H1 (cell line): ENCODE measurements around the gene TMBIM6. TPM values are rescaled to one million over a fixed set of nuclear protein-coding genes. Genes with fewer than 3 reads are reported as not detected.

Experiments used
- CTCF ChIA-PET: fragments of 300-600 bp; sonication (Branson Sonifier 250); formaldehyde crosslinking; loops from one replicate; lab custom pipeline; 2021; ENCODE audit not compliant: partially characterized antibody; lab: Charles Lee
- POLR2A ChIA-PET: fragments of 300-600 bp; sonication (Branson Sonifier 250); formaldehyde crosslinking; loops from one replicate; lab custom pipeline; 2021; ENCODE audit warnings: inconsistent platforms; ENCODE audit not compliant: partially characterized antibody; lab: Charles Lee
- DNase-seq, 2 experiments: peaks; one replicate each; pipeline versions ENCODE4 v3.0.0 to v3.0.0-alpha.2; 2010 to 2022; ENCODE audit warnings: low spot score in 2 of 2, low read depth in 1 of 2, mixed read lengths in 1 of 2
- FAIRE-seq: peaks from 2 replicates; lab custom pipeline; 2011; peaks lifted over from hg19 to GRCh38; lab: Jason Lieb, UNC
- H2AFZ ChIP-seq: 2 replicates; pipeline ENCODE4 v1.8.1; 2012; ENCODE audit warnings: low read length, inconsistent platforms
- H2AK5ac ChIP-seq: 2 replicates; pipeline ENCODE4 v1.6.1; 2013; ENCODE audit warnings: low read depth, low read length
- H2BK120ac ChIP-seq: replicated peaks from 2 replicates; pipeline ENCODE3; 2013; ENCODE audit warnings: low read depth, low read length, inconsistent platforms
- H2BK12ac ChIP-seq: 2 replicates; pipeline ENCODE4 v1.6.1; 2013; ENCODE audit warnings: low read depth, low read length
- H2BK15ac ChIP-seq: 2 replicates; pipeline ENCODE4 v1.6.1; 2013; ENCODE audit warnings: low read length
- H2BK20ac ChIP-seq: 2 replicates; pipeline ENCODE4 v1.6.1; 2013; ENCODE audit warnings: low read length
- H2BK5ac ChIP-seq: 2 replicates; pipeline ENCODE4 v1.6.1; 2013; ENCODE audit warnings: low read depth, low read length
- H3K14ac ChIP-seq: 2 replicates; pipeline ENCODE4 v1.6.1; 2013; ENCODE audit warnings: inconsistent platforms; ENCODE audit not compliant: insufficient read length
- H3K18ac ChIP-seq: 2 replicates; pipeline ENCODE4 v1.6.1; 2013; ENCODE audit warnings: low read length; ENCODE audit errors: extremely low read depth
- H3K23ac ChIP-seq: 2 replicates; pipeline ENCODE4 v1.6.1; 2013; ENCODE audit warnings: inconsistent platforms; ENCODE audit not compliant: insufficient read length
- H3K23me2 ChIP-seq: 2 replicates; pipeline ENCODE4 v1.6.1; 2013; ENCODE audit warnings: low read depth, low read length
- H3K27ac ChIP-seq: 2 replicates; pipeline ENCODE4 v1.6.1; 2011; ENCODE audit warnings: low read depth, low read length, inconsistent platforms
- H3K27me3 ChIP-seq, 4 experiments: replicated peaks in 1 of 4; 1 replicate in 1 of 4; 2 replicates in 3 of 4; pipeline versions ENCODE4 v1.6.1 to v1.8.1; 2011 to 2013; ENCODE audit warnings: low read length in 3 of 4, mild to moderate bottlenecking in 3 of 4, inconsistent platforms in 2 of 4, mixed read lengths in 2 of 4, moderate library complexity in 1 of 4; ENCODE audit not compliant: control insufficient read depth in 3 of 4, insufficient read depth in 3 of 4; ENCODE audit errors: extremely low read depth in 1 of 4
- H3K36me3 ChIP-seq, 4 experiments: 2 replicates each; pipeline versions ENCODE4 v1.6.1 to v1.8.1; 2011 to 2013; ENCODE audit warnings: mild to moderate bottlenecking in 4 of 4, low read length in 3 of 4, moderate library complexity in 2 of 4, control low read depth in 1 of 4, inconsistent platforms in 1 of 4; ENCODE audit not compliant: insufficient read depth in 4 of 4, control insufficient read depth in 2 of 4
- H3K4ac ChIP-seq: replicated peaks from 2 replicates; pipeline ENCODE3; 2013; ENCODE audit warnings: low read length, low read depth, mixed read lengths, inconsistent platforms; ENCODE audit not compliant: insufficient read length
- H3K4me1 ChIP-seq, 4 experiments: replicated peaks in 1 of 4; 1 replicate in 1 of 4; 2 replicates in 3 of 4; pipeline versions ENCODE4 v1.6.1 to v1.8.1; 2011 to 2013; ENCODE audit warnings: low read length in 3 of 4, inconsistent platforms in 2 of 4, mixed read lengths in 1 of 4; ENCODE audit not compliant: insufficient read depth in 4 of 4, control insufficient read depth in 3 of 4
- H3K4me2 ChIP-seq, 2 experiments: 2 replicates each; pipeline versions ENCODE4 v1.6.1 to v1.8.1; 2011 to 2013; ENCODE audit warnings: low read depth in 2 of 2, low read length in 2 of 2, control low read depth in 1 of 2, inconsistent platforms in 1 of 2, mild to moderate bottlenecking in 1 of 2; ENCODE audit not compliant: insufficient read depth in 1 of 2
- H3K4me3 ChIP-seq, 4 experiments: fragments of 200-600, 300-600 bp in 1 of 4; sonication (generic), shearing (Covaris generic), sonication (Bioruptor Twin) in 1 of 4; 2 replicates each; pipeline versions ENCODE4 v1.5.1 to v1.8.1; 2011 to 2016; ENCODE audit warnings: low read length in 4 of 4, low read depth in 3 of 4, control low read depth in 2 of 4, inconsistent platforms in 2 of 4, mild to moderate bottlenecking in 2 of 4, mixed read lengths in 1 of 4, moderate library complexity in 1 of 4; ENCODE audit not compliant: insufficient read depth in 2 of 4; ENCODE audit errors: extremely low read depth in 1 of 4
- H3K56ac ChIP-seq: replicated peaks from 2 replicates; pipeline ENCODE3; 2013; ENCODE audit warnings: low read depth, mild to moderate bottlenecking, mixed read lengths, low read length, inconsistent platforms; ENCODE audit not compliant: insufficient read length
- H3K79me1 ChIP-seq: 2 replicates; pipeline ENCODE4 v1.6.1; 2013; ENCODE audit warnings: low read depth, low read length, control low read depth
- H3K79me2 ChIP-seq, 2 experiments: 2 replicates each; pipeline versions ENCODE4 v1.6.1 to v1.8.1; 2012 to 2013; ENCODE audit warnings: low read length in 2 of 2, mild to moderate bottlenecking in 2 of 2, inconsistent platforms in 1 of 2; ENCODE audit not compliant: insufficient read depth in 2 of 2, control insufficient read depth in 1 of 2
- H3K9ac ChIP-seq, 4 experiments: replicated peaks in 1 of 4; 1 replicate in 1 of 4; 2 replicates in 3 of 4; pipeline versions ENCODE4 v1.6.1 to v1.8.1; 2011 to 2013; ENCODE audit warnings: low read depth in 3 of 4, low read length in 3 of 4, control low read depth in 2 of 4, mild to moderate bottlenecking in 2 of 4, moderate library complexity in 2 of 4, inconsistent platforms in 1 of 4; ENCODE audit errors: extremely low read depth in 1 of 4
- H3K9me3 ChIP-seq, 2 experiments: 2 replicates each; pipeline versions ENCODE4 v1.6.1 to v1.8.1; 2012 to 2013; ENCODE audit warnings: mild to moderate bottlenecking in 2 of 2, moderate library complexity in 2 of 2, control low read depth in 1 of 2, inconsistent platforms in 1 of 2, low read depth in 1 of 2, low read length in 1 of 2, mixed read lengths in 1 of 2; ENCODE audit not compliant: insufficient read depth in 2 of 2
- H4K20me1 ChIP-seq, 2 experiments: replicated peaks in 1 of 2; 2 replicates each; pipeline versions ENCODE3 to v1.8.1; 2011 to 2013; ENCODE audit warnings: inconsistent platforms in 2 of 2, low read length in 2 of 2, mild to moderate bottlenecking in 1 of 2; ENCODE audit not compliant: insufficient read depth in 2 of 2, control insufficient read depth in 1 of 2
- H4K5ac ChIP-seq: 2 replicates; pipeline ENCODE4 v1.6.1; 2013; ENCODE audit warnings: low read length, low read depth, mixed read lengths, inconsistent platforms; ENCODE audit not compliant: insufficient read length
- H4K8ac ChIP-seq: 2 replicates; pipeline ENCODE4 v1.8.0; 2013; ENCODE audit warnings: mild to moderate bottlenecking, moderate library complexity, low read length, inconsistent platforms; ENCODE audit not compliant: insufficient read depth; ENCODE audit errors: extremely low read depth
- H4K91ac ChIP-seq: replicated peaks from 2 replicates; pipeline ENCODE3; 2013; ENCODE audit warnings: low read length, mixed read lengths, inconsistent platforms; ENCODE audit not compliant: insufficient read length
- CEBPB ChIP-seq: IDR thresholded peaks from 2 replicates; pipeline ENCODE4 v1.6.1; 2012; ENCODE audit warnings: low read depth, low read length
- CHD2 ChIP-seq: IDR thresholded peaks from 2 replicates; pipeline ENCODE4 v1.6.1; 2012; ENCODE audit warnings: low read length, improper control_type of control experiment
- GTF2F1 ChIP-seq: IDR thresholded peaks from 2 replicates; pipeline ENCODE4 v1.6.1; 2012; ENCODE audit warnings: low read depth, low read length, improper control_type of control experiment, borderline replicate concordance
- JUND ChIP-seq: IDR thresholded peaks from 2 replicates; pipeline ENCODE4 v1.6.1; 2011; ENCODE audit warnings: mild to moderate bottlenecking, improper control_type of control experiment, low read length
- RAD21 ChIP-seq, 2 experiments: IDR thresholded peaks in 1 of 2; conservative IDR thresholded peaks in 1 of 2; 2 replicates each; pipeline ENCODE4 v1.6.1; 2011; ENCODE audit warnings: low read depth in 2 of 2, low read length in 2 of 2, improper control_type of control experiment in 1 of 2, inconsistent platforms in 1 of 2, mild to moderate bottlenecking in 1 of 2, moderate library complexity in 1 of 2
- RFX5 ChIP-seq: IDR thresholded peaks from 2 replicates; pipeline ENCODE4 v1.6.1; 2011; ENCODE audit warnings: low read depth, low read length, improper control_type of control experiment, borderline replicate concordance
- SAP30 ChIP-seq: fragments of 300-600 bp; sonication (generic); IDR thresholded peaks from 2 replicates; pipeline ENCODE4 v1.7.1; 2012; ENCODE audit warnings: low read length, moderate library complexity, mild to moderate bottlenecking, inconsistent platforms; ENCODE audit not compliant: insufficient read depth, insufficient replicate concordance
- TAF1 ChIP-seq: IDR thresholded peaks from 2 replicates; pipeline ENCODE4 v1.6.1; 2011; ENCODE audit warnings: mild to moderate bottlenecking, low read depth, low read length
- WGBS, 2 experiments: shearing (Covaris generic) in 1 of 2; methylation state at CpG; one replicate each; pipeline versions ENCODE4 v1.1.6 to v1.1.7; 2013 to 2015; ENCODE audit warnings: low lambda C conversion rate in 2 of 2, mixed read lengths in 2 of 2, inconsistent platforms in 1 of 2, low coverage in 1 of 2, missing lambda C conversion rate in 1 of 2; ENCODE audit not compliant: insufficient replicate concordance in 2 of 2, insufficient coverage in 1 of 2, insufficient read length in 1 of 2; ENCODE audit errors: extremely low coverage in 1 of 2, missing lambda C conversion rate in 1 of 2; 5-methylcytosine and 5-hydroxymethylcytosine counted together
- polyA plus RNA-seq, 7 experiments: library from polyadenylated mRNA; depleted of rRNA in 3 of 7; stranded (reverse) in 5 of 7; unstranded in 2 of 7; fragments of >200 nt in 5 of 7; fragments of 200-250 nt in 2 of 7; gene quantifications; 1 replicate in 5 of 7; 2 replicates in 1 of 7; 4 replicates in 1 of 7; pipeline versions ENCODE4 v1.2.1 to v1.2.3, GENCODE V29; 2011 to 2013; ENCODE audit warnings: missing spikeins in 2 of 7, mixed read lengths in 2 of 7
- total RNA-seq: library from RNA; stranded (reverse); fragmentation: NEBNext Ultra II Directional; extraction: Animal tissue kit (Norgen Biotek cat#: 25700); gene quantifications from 2 replicates; pipeline ENCODE4 v1.2.1, GENCODE V29; 2021
- TF ChIP-seq, protein P1 (sequence below): IDR thresholded peaks from 2 replicates; pipeline ENCODE4 v1.6.1; 2011; ENCODE audit warnings: low read length, improper control_type of control experiment
- TF ChIP-seq, protein P2 (sequence below): IDR thresholded peaks from 2 replicates; pipeline ENCODE4 v1.6.1; 2012; ENCODE audit warnings: inconsistent platforms

TMBIM6 gene
- total and polyA plus RNA-seq, 2 of the 8 experiments (the other 6 are each of a cell fraction or from before 2014, with no cell fraction given): 423 to 556 TPM

DNA sequence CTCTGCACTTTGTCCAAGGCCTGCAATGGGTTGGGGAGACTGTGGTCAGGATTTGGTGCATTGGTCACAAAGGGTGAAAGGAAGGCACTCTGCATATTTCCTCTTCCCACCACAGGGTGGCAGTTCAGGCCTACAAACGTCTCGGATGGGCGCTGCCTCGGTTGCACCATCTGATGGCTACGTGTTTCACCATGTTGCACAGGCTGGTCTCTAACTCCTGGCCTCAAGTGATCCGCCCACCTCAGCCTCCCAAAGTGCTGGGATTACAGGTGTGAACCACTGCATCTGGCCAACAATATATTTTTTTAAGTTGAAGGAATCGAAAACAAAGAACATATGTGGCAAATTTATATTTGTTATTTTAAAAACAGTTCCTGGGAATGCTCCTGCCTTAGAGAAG is 35.1 kb downstream of the TMBIM6 start:
- Histone ChIP-seq H3K23me2 (no peaks in the 10 kb centered on the region), H3K9ac (no peak overlapping the region), H4K8ac (no peak overlapping the region), H3K4me1 (peaks cover 0 to 2% (median 0%) of the 10 kb centered on the region in 4 experiments; a peak in 2 of 7 replicates), H3K4me2 (no peak overlapping the region), H3K4ac (no peak overlapping the region), H3K14ac (no peak overlapping the region), H3K27me3 (no peaks in the 10 kb centered on the region), H3K79me1 (no peaks in the 10 kb centered on the region), H4K5ac (no peak overlapping the region), H2BK12ac (no peak overlapping the region), H2AFZ (no peak overlapping the region), H3K23ac (no peak overlapping the region), H3K18ac (peak overlapping the region; percentile 42; the same call in 1 of the 2 replicates), H2BK15ac (no peak overlapping the region), H3K56ac (no peak overlapping the region), H3K9me3 (no peaks in the 10 kb centered on the region), H4K91ac (no peak overlapping the region), H2BK5ac (no peak overlapping the region), H3K36me3 (no peaks in the 10 kb centered on the region), H3K79me2 (no peaks in the 10 kb centered on the region), H2AK5ac (no peak overlapping the region), H2BK20ac (no peak overlapping the region), H4K20me1 (no peaks in the 10 kb centered on the region), H2BK120ac (no peak overlapping the region), H3K4me3 (no peak overlapping the region), H3K27ac (no peak overlapping the region)
- FAIRE-seq (peak; percentile 86), DNase-seq (peak; percentile 60 to 76)
- WGBS, 2 experiments: 21% methylated on average over 7 of the region's 7 CpGs; no CpG with 5 or more reads in 1 of the 2 experiments
- POLR2A ChIA-PET: interaction anchor here (2.3 kb wide), 1 partner anchor 66 kb away, joined by 6 read pairs; the partner anchor contains the start of gene BCDIN3D
- CTCF ChIA-PET: interaction anchor here (1.0 to 3.1 kb wide), 15 partner anchors 8 to 173 kb away, joined by 4 to 75 read pairs (median 13); partner anchors contain the start of gene NCKAP5L
- TF ChIP-seq TAF1 (no peak), SAP30 (no peak), JUND (no peak), RFX5 (no peak), GTF2F1 (no peak), CHD2 (no peak), RAD21 (IDR thresholded peaks at IDR 0.05 in 1 of 2, conservative IDR thresholded peaks at IDR 0.05 in 1 of 2; ENCODE audit: low read depth in 2 of 2, low read length in 2 of 2) (peak; percentile 90 to 96), CEBPB (peak; percentile 87)
- TF ChIP-seq, protein P1, sequence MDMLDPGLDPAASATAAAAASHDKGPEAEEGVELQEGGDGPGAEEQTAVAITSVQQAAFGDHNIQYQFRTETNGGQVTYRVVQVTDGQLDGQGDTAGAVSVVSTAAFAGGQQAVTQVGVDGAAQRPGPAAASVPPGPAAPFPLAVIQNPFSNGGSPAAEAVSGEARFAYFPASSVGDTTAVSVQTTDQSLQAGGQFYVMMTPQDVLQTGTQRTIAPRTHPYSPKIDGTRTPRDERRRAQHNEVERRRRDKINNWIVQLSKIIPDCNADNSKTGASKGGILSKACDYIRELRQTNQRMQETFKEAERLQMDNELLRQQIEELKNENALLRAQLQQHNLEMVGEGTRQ: no peak
- TF ChIP-seq, protein P2, sequence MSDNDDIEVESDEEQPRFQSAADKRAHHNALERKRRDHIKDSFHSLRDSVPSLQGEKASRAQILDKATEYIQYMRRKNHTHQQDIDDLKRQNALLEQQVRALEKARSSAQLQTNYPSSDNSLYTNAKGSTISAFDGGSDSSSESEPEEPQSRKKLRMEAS: peak; percentile 44; the same call in 1 of the 2 replicates
